GM12873 (cell line): ENCODE measurements around the gene RPTOR.

ENCODE experiments used
- CTCF ChIP-seq: IDR thresholded peaks from 2 replicates; pipeline ENCODE4 v1.5.1; 2012; ENCODE audit warnings: low read depth, mild to moderate bottlenecking, moderate library complexity, low read length, control low read depth; ENCODE audit not compliant: insufficient read depth; ENCODE audit errors: missing control alignments

Gene RPTOR

GRCh38 chr17:80668375-80669148, 123.9 kb downstream of the RPTOR start:
- TF ChIP-seq CTCF: no peak

GRCh38 chr17:80671039-80671824, 126.6 kb downstream of the RPTOR start:
- no peak for TF ChIP-seq CTCF

GRCh38 chr17:80671825-80672110, 127.1 kb downstream of the RPTOR start:
- TF ChIP-seq CTCF: no peak

GRCh38 chr17:80673152-80673920, 128.7 kb downstream of the RPTOR start:
- TF ChIP-seq CTCF: no peak

- no peak for TF ChIP-seq CTCF
These were observed 130.9 kb downstream of the RPTOR start for GRCh38 chr17:80675438-80676095.

GRCh38 chr17:80676096-80676466, 131.4 kb downstream of the RPTOR start:
- TF ChIP-seq CTCF: no peak

GRCh38 chr17:80676564-80676963, 131.9 kb downstream of the RPTOR start:
- TF ChIP-seq CTCF: no peak
